ENCODE results near the gene NMUR1. TPM values are rescaled to one million over a fixed set of nuclear protein-coding genes. Genes with fewer than 3 reads are reported as not detected.
A peak's percentile ranks its signal among the peaks of the same experiment; 100 is the strongest.

NMUR1 gene
- total and polyA plus RNA-seq, 8 donors: 0.38 to 2.1 (median 0.89) TPM

DNA sequence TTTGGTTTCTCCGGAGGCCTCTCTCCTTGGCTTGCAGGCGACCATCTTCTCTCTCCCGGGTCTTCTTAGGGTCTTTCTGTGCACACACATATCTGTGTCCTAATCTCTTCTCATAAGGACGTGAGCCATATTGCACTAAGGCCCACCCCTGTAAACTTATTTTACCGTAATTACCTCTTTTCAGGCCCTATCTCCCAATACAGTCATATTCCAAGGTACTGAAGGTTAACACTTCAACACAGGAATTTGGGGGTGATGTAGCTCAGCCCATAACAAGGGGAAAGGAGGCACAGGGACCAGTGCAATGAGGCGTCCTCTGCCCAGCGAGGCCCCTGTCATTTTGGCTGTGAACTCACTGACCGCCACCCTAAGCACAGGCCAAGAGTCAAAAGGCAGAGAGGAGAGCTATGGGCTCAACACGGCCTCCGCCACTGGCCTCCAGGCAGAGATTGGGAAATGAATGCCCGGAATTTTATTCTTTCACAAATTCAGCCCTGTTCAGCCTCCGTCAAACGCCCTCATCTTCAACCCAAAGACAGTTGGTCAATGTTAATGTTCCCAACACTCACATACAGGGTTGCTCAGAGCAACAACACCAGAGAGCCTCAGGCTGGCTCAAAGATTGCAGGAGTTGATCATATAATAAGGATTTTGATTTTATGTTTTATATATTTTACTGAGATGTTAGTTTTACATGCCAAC lies 15.9 kb upstream of the NMUR1 start:
- no peak overlapping the region for H3K27ac ChIP-seq
- H3K4me1 ChIP-seq: no peaks in the 10 kb centered on the region
- DNase-seq (no peak), FAIRE-seq (no peak), ATAC-seq (no peak)
- H3K27me3 ChIP-seq: no peaks in the 10 kb centered on the region
- 83 to 86% methylated on average over 13 of the region's 13 CpGs for WGBS, 2 donors
- H3K4me3 ChIP-seq: no peak overlapping the region
- H3K36me3 ChIP-seq: no peaks in the 10 kb centered on the region
- intact Hi-C loops (cut with DNase I): no loop called here
- TF ChIP-seq, protein P1, sequence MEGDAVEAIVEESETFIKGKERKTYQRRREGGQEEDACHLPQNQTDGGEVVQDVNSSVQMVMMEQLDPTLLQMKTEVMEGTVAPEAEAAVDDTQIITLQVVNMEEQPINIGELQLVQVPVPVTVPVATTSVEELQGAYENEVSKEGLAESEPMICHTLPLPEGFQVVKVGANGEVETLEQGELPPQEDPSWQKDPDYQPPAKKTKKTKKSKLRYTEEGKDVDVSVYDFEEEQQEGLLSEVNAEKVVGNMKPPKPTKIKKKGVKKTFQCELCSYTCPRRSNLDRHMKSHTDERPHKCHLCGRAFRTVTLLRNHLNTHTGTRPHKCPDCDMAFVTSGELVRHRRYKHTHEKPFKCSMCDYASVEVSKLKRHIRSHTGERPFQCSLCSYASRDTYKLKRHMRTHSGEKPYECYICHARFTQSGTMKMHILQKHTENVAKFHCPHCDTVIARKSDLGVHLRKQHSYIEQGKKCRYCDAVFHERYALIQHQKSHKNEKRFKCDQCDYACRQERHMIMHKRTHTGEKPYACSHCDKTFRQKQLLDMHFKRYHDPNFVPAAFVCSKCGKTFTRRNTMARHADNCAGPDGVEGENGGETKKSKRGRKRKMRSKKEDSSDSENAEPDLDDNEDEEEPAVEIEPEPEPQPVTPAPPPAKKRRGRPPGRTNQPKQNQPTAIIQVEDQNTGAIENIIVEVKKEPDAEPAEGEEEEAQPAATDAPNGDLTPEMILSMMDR (IDR thresholded peaks at IDR 0.05): no peak
- no peaks in the 10 kb centered on the region for H3K9me3 ChIP-seq

DNA sequence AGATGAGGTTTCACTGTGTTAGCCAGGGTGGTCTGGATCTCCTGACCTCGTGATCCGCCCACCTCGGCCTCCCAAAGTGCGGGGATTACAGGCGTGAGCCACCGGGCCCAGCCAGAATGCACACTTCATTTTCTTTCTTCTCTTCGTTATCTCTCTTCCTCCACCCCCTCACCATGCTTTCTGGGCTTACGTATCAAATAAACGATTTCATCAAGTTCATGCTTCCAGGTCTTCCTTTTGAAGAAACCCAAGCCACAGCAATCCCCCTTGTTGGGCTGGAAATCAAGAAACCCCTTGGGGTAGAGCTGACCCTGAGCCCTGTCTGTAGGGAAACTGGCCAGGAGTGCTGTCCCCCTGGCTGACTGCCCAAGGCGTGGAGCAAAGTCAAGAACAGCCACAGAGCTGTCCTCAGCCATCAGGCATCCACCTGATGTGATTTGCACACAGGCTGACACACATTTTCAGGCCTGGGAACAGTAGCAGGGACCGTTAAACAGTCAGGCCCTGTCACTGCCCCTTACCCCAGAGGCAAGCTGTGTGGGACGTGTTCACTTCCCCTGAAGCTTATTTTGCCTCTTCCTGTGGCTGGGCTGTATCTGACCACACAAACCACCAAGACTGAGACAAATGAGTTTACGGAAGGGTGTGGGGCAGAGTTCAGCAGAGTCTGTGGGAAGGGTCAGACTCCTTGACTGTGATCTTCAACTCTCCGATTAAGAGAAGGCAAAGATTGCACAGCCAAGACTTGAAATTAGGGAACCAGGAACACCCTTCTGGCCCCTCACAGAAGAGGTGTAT lies 15.1 kb upstream of the NMUR1 start:
- TF ChIP-seq, protein P1 (IDR thresholded peaks at IDR 0.05): no peak
- intact Hi-C loops (cut with DNase I): no loop called here
- no peak for FAIRE-seq

DNA sequence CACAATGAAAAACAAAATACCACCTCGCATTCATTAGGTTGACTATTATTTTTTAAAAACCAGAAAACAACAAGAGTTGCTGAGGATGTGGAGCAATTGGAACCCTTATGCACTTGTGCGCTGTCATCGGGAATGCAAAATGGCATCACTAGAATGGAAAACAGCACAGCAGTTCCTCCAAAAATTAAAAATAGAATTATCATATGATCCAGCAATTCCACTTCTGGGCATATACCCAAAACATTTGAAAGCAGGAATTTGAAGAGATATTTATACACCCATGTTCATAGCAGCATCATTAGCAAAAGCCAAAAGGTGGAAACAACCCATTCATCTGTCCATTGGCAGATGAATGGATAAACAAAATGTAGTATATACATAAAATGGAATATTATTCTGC lies 11.9 kb upstream of the NMUR1 start:
- intact Hi-C loops (cut with DNase I): no loop called here
- Histone ChIP-seq H3K27ac (no peak overlapping the region), H3K9me3 (no peaks in the 10 kb centered on the region), H3K36me3 (no peaks in the 10 kb centered on the region), H3K4me1 (no peaks in the 10 kb centered on the region), H3K27me3 (no peaks in the 10 kb centered on the region), H3K4me3 (no peak overlapping the region)
- ATAC-seq: no peak
- TF ChIP-seq, protein P1 (IDR thresholded peaks at IDR 0.05): no peak
- DNase-seq: no peak
- 78 to 80% methylated on average over 3 of the region's 3 CpGs for WGBS, 2 donors
- FAIRE-seq: no peak

More for the DNA sequence above, 15.1 kb upstream of the NMUR1 start:
- Histone ChIP-seq H3K4me3 (no peak overlapping the region), H3K9me3 (no peaks in the 10 kb centered on the region), H3K4me1 (no peaks in the 10 kb centered on the region), H3K27me3 (no peaks in the 10 kb centered on the region), H3K27ac (no peak overlapping the region), H3K36me3 (no peaks in the 10 kb centered on the region)
- peak in 1 of 6 donors; percentile 51 for DNase-seq
- ATAC-seq: peak in 3 of 4 donors; percentile 49 to 91 (median 87)
- 73% methylated on average over 12 to 14 of the region's 14 CpGs for WGBS, 2 donors

DNA sequence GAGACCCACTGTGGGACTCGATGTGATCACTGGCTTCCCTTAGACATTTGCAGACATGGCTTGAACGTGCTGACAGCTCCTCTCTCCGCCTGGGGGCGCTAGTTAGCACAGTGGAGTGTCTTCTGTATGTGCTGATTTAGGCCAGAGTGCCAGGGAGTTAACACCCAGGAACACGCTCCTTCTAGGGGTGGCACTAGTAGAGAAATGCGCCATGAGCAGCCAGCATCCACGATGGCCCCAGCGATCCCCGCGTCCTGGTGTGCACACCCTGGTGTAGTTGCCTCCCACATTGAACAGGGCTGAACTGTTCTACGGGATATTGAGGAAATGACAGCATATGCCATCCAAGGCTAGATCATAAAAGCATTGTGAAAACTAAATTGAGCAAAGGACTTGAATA lies 11.4 kb upstream of the NMUR1 start:
- intact Hi-C loops (cut with DNase I): no loop called here
- ATAC-seq: no peak
- 58 to 59% methylated on average over 11 of the region's 11 CpGs for WGBS, 2 donors
- Histone ChIP-seq H3K27ac (no peak overlapping the region), H3K36me3 (no peaks in the 10 kb centered on the region), H3K4me1 (no peaks in the 10 kb centered on the region), H3K9me3 (no peaks in the 10 kb centered on the region), H3K4me3 (no peak overlapping the region), H3K27me3 (no peaks in the 10 kb centered on the region)
- DNase-seq: no peak
- TF ChIP-seq, protein P1 (IDR thresholded peaks at IDR 0.05): no peak
- FAIRE-seq: no peak

DNA sequence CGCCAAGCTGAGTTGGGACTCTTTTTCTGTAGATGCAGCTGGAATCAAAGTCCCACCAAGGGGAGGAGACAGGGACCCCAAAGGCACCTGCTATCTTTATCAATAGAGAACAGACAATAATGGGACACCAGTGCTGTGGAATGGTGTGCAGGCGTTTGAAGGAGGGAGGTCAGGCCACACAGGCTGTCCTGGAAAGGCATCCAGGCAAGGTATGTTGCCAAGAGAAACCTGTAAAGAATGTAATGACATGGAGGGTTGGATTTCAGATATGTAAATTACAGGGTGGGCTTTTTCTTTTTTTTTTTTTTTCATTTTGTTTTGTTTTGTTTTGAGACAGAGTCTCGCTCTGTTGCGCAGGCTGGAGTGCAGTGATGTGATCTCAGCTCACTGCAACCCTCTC lies 9.7 kb upstream of the NMUR1 start:
- Histone ChIP-seq H3K27me3 (no peaks in the 10 kb centered on the region), H3K4me3 (no peak overlapping the region), H3K36me3 (no peaks in the 10 kb centered on the region), H3K9me3 (no peaks in the 10 kb centered on the region), H3K27ac (no peak overlapping the region), H3K4me1 (no peaks in the 10 kb centered on the region)
- 86 to 91% methylated on average over 4 of the region's 4 CpGs for WGBS, 2 donors
- intact Hi-C loops (cut with DNase I): no loop called here
- no peak for DNase-seq
- TF ChIP-seq, protein P1 (IDR thresholded peaks at IDR 0.05): no peak
- FAIRE-seq: no peak
- ATAC-seq: no peak
